GM18873 (cell line): ENCODE data around the gene ABCA4.

Experiments used
- ATAC-seq: cut with Tn5 transposase; IDR thresholded peaks from one replicate; pipeline ENCODE4 v1.9.1; 2021; ENCODE audit warnings: mild to moderate bottlenecking, moderate library complexity, moderate number of reproducible peaks; ENCODE audit not compliant: unreplicated experiment, low FRiP score

Gene ABCA4

DNA sequence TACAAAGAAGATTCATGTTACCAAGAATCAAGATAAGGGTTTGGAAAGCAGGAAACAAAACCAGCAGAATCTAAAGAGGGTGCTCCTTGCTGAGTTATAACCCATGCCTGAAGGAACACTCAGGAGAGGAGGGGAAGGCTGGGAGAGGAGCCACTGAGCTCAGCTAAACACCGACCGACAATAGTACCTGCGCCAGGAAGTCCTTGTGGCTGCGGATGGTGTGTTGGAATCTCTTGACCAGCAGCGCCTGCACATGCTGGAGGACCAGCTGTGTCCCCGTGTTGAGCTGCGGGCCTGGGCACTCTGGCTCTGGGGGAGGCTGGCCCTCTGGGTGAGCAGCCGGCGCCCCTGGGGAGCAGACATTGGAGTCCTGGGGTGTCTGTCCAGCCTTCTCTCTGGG lies 89.4 kb downstream of the ABCA4 start:
- no peak for ATAC-seq

DNA sequence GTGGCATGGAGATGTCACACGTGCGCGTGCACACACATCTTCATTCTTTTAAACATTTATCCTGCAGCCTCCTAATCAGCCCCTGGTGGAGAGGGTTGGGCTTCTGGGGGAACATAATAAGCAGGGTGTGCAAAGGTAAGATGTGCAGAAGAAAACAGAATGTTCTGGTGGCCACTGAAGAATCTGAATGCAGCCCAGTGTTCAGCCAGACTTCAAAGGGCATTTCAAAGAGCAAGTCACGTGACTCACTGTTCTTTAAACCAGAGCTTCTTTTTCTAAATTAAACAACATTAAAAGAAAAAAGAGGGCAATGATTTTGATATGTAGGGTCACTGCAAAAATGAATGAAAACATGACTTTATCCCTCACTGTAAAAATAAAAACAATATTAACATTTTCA lies 89.8 kb downstream of the ABCA4 start:
- no peak for ATAC-seq

DNA sequence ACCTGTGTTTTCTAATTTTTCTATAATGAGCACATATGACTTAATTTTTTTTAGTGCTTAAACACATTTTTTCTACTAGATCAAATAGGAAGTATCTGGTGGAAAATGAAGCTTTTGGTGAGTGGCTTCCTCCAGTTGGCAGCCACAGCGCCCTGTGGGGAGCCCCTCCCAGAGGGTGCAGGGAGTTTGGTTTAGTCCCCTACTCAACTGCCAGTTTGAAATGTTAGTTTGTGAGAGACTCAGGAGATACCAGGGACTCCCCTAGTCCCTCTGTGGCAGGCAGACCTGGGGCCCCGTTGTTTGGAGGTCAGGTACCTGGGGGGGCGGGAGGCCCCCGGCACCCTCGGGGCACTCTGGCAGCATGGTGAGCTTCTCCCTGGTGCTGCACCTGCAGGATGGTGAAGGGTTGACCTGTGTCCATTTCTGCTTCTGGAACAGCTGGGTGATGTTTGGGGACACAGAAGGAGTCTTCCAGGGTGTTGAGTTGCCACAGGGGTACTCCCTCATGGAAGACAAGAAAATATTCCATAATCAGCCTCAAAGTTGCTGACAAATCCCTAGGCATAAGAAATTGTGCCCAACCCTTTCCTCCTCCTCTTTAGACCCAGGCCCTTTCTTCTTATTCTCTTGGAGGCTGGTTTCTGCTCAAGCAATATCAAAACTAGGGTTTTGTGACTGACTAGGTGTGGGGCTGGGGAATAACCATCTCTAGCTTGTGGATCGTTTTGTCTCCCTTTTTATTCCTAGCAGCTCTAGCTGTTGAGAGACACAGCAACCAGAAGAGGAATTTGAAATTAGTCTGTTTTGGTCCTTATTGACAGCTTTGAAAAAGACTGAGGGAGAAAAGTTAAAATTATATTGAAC lies 91.6 kb downstream of the ABCA4 start:
- ATAC-seq: no peak

DNA sequence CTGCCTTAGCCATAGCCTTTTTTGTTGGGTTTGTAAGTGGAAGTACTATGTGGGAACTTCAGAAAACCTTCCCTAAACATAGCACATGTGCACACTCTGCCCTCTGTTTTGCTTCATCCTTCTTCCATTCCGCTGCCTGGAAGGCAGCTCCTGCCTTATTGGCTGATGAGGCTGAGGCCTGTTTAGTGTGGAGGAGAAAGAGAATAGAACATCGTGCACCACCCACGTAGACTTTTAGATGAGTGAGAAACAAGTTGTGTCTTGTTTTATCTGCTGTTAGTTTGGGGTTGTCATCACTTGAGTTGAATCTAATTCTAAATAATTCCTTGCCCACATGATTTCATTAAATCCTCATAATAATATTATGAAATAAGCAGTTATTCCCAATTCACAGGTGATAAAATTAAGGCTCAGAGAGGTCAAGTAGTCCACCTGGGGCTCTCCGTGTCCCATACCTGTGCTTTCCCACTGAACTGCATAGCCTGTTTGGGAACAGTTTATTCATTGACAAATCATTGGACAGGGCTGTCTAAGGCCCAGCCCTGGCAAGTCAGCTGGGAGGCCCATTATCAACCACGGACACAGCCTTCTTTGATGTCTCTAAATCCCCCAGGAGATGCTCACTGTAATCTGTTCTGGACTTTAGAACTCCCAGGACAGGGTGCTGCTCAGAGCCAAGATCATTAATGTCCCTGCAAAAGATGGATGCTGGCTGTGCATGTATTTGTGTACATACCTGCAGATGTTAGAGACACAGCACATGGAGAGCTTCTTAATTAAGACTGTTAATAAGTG lies 93.0 kb downstream of the ABCA4 start:
- no peak for ATAC-seq

GRCh38 chr1:94026619-94027380 lies 94.1 kb downstream of the ABCA4 start:
- no peak for ATAC-seq

- ATAC-seq: no peak
Observed at GRCh38 chr1:94025383-94026340, 95.3 kb downstream of the ABCA4 start.

DNA sequence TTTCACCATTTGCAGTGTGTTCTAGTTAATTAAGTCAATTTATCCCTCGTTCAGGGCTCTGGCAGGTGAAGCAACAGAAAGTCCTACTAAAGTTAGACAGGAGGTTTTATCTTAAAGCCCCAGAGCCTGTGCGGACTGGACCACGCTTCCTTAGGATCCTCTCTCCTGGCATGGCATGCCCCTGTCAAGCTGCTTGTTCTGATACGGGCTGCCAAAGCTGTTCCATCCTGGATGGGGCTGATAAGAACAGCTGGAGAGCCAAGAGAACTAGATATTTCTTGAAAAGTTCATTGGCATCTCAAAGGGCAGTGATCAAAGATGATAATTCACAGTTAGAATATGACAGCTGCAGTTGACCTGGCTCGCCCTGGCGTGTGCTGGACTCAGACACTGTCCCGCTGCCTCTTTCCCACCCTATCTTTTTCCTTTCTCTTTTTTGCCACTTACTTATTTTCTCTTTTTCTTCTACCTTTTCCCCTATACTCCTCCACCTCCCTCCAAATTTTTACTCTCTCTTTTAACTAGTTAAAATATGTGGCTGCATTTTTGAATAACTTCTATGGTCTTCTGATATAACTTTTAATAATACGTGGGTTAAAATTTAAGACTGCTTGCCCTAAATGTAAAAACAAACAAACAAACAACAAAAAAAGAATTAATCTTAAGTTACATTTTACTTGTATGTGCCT lies 96.7 kb downstream of the ABCA4 start:
- no peak for ATAC-seq

DNA sequence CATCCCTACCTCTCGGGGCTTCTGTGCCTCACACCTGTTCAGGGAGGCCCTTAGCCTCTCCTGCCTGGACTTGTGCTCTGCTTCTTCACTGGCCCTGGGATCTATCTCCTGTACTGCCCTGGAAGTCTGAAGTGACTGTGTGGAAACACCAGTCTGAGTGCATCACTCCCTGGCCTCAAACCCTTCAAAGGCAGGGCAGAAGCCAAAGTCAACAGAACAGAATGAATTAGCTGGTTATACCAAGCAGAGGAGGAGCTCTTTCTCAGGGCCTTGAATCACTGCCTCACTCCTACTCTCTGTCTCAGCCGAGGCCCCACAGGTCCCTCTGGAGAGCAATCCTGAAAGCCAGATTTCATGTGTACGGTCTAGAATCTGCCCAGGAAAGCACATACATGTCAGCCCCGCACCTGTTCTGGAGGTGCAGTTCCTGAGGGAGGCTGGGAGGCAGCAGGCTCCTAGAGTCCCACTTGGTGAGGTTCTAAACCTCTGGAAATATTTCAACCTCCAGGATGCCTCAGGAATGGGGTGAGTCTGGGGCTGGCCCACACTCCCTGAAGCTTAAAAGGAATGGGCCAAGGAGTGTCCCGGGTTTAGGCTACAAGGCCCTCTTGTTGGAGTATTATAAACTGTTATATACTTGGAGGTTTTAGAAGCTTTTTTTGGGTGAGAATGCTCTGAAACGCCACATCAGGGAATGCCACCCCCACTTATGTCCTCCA lies 98.3 kb downstream of the ABCA4 start:
- no peak for ATAC-seq

GRCh38 chr1:94020764-94021579 lies 100.0 kb downstream of the ABCA4 start:
- ATAC-seq: no peak

DNA sequence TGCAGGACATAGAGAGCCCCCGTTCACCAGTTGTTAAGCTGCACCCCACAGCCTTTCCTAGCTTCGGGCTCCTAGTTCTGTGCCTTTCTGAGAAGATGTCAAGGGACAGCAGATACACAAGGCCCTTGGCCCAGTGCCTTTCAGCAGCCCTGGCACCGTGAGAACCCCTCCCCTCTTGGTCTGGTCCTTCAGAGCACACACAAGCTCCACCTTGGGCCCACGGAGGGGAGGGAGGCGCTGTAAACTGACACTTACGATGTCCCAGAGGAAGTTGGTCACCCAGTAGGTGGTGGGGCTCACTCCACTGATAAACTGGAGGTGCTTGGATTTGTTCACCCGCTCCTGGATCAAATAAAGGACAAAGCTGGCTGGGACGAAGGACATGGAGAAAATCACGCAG lies 101.6 kb downstream of the ABCA4 start:
- no peak for ATAC-seq

DNA sequence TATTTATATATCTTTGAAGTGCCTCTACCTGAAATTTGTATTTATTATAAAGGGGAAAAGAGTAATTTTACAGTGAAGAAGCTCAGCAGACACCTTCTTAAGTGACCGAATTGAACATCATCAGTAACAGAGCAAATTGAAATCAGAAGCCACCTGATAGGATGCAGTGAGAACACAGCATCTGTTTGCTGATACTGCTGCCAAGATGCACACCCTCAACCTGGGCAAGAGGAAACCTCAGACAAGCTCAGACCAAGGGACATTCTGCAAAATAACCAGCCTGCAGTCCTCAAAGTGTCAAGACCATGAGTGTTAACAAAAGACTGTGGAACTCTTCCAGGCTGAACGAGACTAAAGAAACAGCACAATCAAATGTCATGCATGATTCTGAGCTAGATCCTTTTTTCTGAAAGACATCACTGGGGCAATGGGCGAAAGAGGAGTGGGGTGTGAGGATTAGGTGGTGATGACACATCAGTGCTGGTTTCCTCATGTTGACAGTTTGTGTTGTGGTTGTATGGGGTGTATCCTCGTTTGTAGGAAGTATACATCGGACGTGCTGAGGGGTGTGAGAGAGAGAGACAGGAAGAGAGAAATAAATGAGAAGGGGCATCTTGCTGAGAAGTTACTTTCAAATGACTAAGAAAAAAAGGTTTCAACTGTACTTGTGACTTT lies 103.7 kb downstream of the ABCA4 start:
- ATAC-seq: no peak

DNA sequence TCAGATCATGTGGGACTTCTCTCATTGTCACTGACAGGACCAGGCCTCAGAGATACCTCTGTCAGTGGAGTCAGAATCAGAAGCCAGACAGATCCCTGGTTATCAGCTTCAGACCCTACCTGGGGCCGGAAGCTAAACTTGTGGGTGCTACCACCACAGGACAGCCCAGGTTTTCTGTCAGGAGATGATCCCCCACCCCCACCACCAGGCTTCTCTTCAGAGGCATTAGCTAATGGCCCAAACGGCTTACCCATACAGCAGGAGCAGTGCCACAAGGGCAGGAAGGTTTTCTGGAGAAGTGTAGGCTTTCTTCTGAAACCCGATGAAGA lies 105.5 kb downstream of the ABCA4 start:
- no peak for ATAC-seq

DNA sequence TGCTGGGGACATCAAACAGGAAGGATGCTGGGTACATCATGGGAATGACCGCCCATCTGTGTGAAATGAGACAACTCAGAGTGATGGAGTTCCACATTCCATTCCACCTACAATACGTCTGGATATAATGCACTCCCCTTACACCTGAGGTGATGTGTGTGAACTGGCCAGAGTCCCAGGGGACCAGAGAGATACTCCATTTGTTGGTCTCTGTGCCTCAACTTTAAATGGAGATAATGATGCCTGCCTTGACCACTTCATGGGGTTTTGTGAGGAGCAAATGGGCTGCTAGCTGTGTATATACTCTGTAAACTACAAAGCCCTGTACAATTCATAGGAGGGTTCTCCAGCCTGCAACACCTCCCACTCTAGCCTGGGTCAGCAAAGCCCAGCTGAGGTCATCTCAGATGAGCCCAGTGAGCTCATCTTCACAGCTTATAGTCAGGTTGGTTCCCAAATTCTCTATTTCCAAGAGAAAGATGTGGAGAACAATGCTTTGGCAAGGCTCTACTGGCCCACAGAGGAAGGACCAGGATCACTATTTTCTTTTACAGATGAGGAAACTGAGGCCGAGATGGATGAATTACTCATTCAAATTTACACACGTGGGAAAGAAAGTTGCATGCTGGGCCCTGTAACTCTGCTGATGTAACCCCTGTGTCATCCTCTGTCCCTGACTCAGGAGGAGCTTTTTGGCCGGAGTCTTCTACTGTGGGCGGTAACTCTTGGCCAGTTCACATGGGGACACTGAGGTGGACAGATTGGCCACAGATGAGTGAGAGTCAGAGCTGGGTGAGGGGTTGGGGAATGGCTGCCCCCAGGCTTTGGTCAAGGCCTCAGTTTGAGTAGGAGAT lies 106.1 kb downstream of the ABCA4 start:
- ATAC-seq: no peak

DNA sequence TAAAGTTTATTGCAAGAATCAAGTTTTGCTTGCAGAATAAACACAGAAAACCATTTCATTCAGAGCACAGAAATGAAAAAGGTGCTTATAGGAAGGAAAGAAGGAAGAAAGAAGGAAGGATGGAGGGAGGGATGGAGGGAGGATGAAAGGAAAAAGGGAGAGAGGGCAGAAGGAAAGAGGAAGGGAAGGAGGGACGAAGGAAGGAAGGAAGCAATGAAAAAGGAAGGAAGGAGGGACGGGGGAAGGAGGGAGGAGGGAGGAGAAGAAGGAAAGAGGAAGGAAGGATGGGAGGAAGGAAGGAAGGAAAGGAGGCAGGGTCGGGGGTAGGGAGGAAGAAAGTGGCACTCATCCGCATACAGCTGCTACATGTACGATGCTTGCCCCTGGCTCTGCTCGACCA lies 106.9 kb downstream of the ABCA4 start:
- ATAC-seq: no peak

- no peak for ATAC-seq
Observed at GRCh38 chr1:94013367-94013878, 107.5 kb downstream of the ABCA4 start.

- ATAC-seq: no peak
Observed at GRCh38 chr1:94012708-94013366, 108.1 kb downstream of the ABCA4 start.
